A549 (cell line): Measurements from ENCODE around the gene TSN. TPM values are rescaled to one million over a fixed set of nuclear protein-coding genes. Genes with fewer than 3 reads are reported as not detected.

Experiments used
- ATAC-seq, 2 experiments: fragments of 200-7000 bp in 1 of 2; fragments of >200 bp in 1 of 2; cut with Nextera tagmentation in 1 of 2; cut with Tn5 transposase in 1 of 2; 3 replicates each; pipeline versions ENCODE4 v1.8.0 to v1.9.1; 2018 to 2020; ENCODE audit warnings: mild to moderate bottlenecking in 1 of 2, moderate library complexity in 1 of 2
- CTCF ChIA-PET: fragments of 300-600 bp; sonication (Branson Sonifier 250); formaldehyde crosslinking; extraction: SDS; loops from one replicate; lab custom pipeline; 2021; ENCODE audit warnings: antibody characterized with exemption, inconsistent platforms; lab: Yijun Ruan, JAX
- POLR2A ChIA-PET: fragments of 350-600 bp; formaldehyde crosslinking; extraction: SDS; loops from one replicate; lab custom pipeline; 2021; ENCODE audit warnings: antibody characterized with exemption, inconsistent platforms; lab: Yijun Ruan, JAX
- DNase-seq, 2 experiments: peaks; one replicate each; pipeline versions ENCODE4 v3.0.0 to v3.0.0-alpha.2; 2011 to 2016; ENCODE audit warnings: low read depth in 1 of 2, low spot score in 1 of 2
- FAIRE-seq: peaks from 2 replicates; lab custom pipeline; 2011; peaks lifted over from hg19 to GRCh38; lab: Jason Lieb, UNC
- H3K27ac ChIP-seq, 2 experiments: fragments of >200 bp; sonication (Bioruptor Twin); formaldehyde crosslinking; 3 replicates each; pipeline ENCODE4 v1.5.1; 2016 to 2017
- H3K4me1 ChIP-seq: fragments of >200 bp; sonication (Bioruptor Twin); formaldehyde crosslinking; 3 replicates; pipeline ENCODE4 v1.6.1; 2016
- H3K4me2 ChIP-seq: fragments of >200 bp; sonication (Bioruptor Twin); formaldehyde crosslinking; 3 replicates; pipeline ENCODE4 v1.6.1; 2016
- H3K4me3 ChIP-seq: fragments of >200 bp; sonication (Bioruptor Twin); formaldehyde crosslinking; 3 replicates; pipeline ENCODE4 v1.5.1; 2016
- H3K9me3 ChIP-seq: fragments of >200 bp; sonication (Bioruptor Twin); formaldehyde crosslinking; 3 replicates; pipeline ENCODE4 v1.6.1; 2016
- CBX2 ChIP-seq: fragments of 200-600 bp; sonication (generic); IDR thresholded peaks from 2 replicates; pipeline ENCODE4 v1.6.1; 2016; ENCODE audit warnings: low read depth, mild to moderate bottlenecking, borderline replicate concordance
- CHD2 ChIP-seq: fragments of 150-350 bp; IDR thresholded peaks from 2 replicates; pipeline ENCODE4 v1.6.1; 2014; ENCODE audit warnings: low read length; ENCODE audit not compliant: partially characterized antibody
- EHMT2 ChIP-seq: fragments of 200-600 bp; sonication (generic); IDR thresholded peaks from 2 replicates; pipeline ENCODE4 v1.6.1; 2016; ENCODE audit warnings: antibody characterized with exemption, low read depth, mild to moderate bottlenecking, moderate library complexity
- ESRRA ChIP-seq: fragments of 150-350 bp; IDR thresholded peaks from 2 replicates; pipeline ENCODE4 v1.6.1; 2014; ENCODE audit warnings: mild to moderate bottlenecking, low read length, borderline replicate concordance
- FOSL2 ChIP-seq, 2 experiments: fragments of 450-650 bp in 1 of 2; fragments of >200 bp in 1 of 2; sonication (Bioruptor Twin) in 1 of 2; formaldehyde crosslinking; IDR thresholded peaks; 2 replicates each; pipeline versions ENCODE4 v1.5.0 to v1.6.1; 2016 to 2020; ENCODE audit warnings: mild to moderate bottlenecking in 1 of 2, moderate library complexity in 1 of 2
- HDAC2 ChIP-seq: fragments of 200-600 bp; sonication (generic); IDR thresholded peaks from 2 replicates; pipeline ENCODE4 v1.6.1; 2016
- HOXA7 ChIP-seq: fragments of 250-450 bp; sonication (Bioruptor Pico); IDR thresholded peaks from 2 replicates; pipeline ENCODE4 v1.5.0; 2020; ENCODE audit warnings: mild to moderate bottlenecking, moderate library complexity
- MAFK ChIP-seq: fragments of 450-650 bp; IDR thresholded peaks from 2 replicates; pipeline ENCODE4 v1.6.1; 2014; ENCODE audit not compliant: partially characterized antibody
- MAZ ChIP-seq: fragments of 150-350 bp; IDR thresholded peaks from 2 replicates; pipeline ENCODE4 v1.6.1; 2014; ENCODE audit warnings: antibody characterized with exemption, low read depth, low read length, borderline replicate concordance
- MYC ChIP-seq: IDR thresholded peaks from 2 replicates; pipeline ENCODE4 v1.6.1; 2012; ENCODE audit warnings: mild to moderate bottlenecking, inconsistent platforms, low read length, improper control_type of control experiment, borderline replicate concordance
- NPAS2 ChIP-seq: fragments of 250-450 bp; sonication (Bioruptor Pico); IDR thresholded peaks from 2 replicates; pipeline ENCODE4 v1.8.0; 2022; ENCODE audit warnings: mild to moderate bottlenecking, moderate library complexity, borderline replicate concordance
- NR3C1 ChIP-seq: fragments of >200 bp; sonication (Bioruptor Twin); formaldehyde crosslinking; IDR thresholded peaks from 3 replicates; pipeline ENCODE4 v1.6.1; 2017
- RAD21 ChIP-seq, 2 experiments: fragments of >200 bp in 1 of 2; sonication (Bioruptor Twin) in 1 of 2; formaldehyde crosslinking in 1 of 2; IDR thresholded peaks in 1 of 2; conservative IDR thresholded peaks in 1 of 2; 2 replicates in 1 of 2; 3 replicates in 1 of 2; pipeline ENCODE4 v1.6.1; 2012 to 2018; ENCODE audit warnings: inconsistent platforms in 1 of 2
- RCOR1 ChIP-seq: fragments of 150-350 bp; IDR thresholded peaks from 2 replicates; pipeline ENCODE4 v1.6.1; 2014; ENCODE audit warnings: antibody characterized with exemption, low read length, low read depth
- RFX5 ChIP-seq: fragments of 450-650 bp; IDR thresholded peaks from 2 replicates; pipeline ENCODE4 v1.7.1; 2014; ENCODE audit warnings: antibody characterized with exemption, mild to moderate bottlenecking, moderate library complexity
- TFCP2L1 ChIP-seq: fragments of 250-450 bp; sonication (Bioruptor Pico); IDR thresholded peaks from 2 replicates; pipeline ENCODE4 v1.5.0; 2021; ENCODE audit warnings: mild to moderate bottlenecking
- ZFP36 ChIP-seq: fragments of 450-650 bp; IDR thresholded peaks from 2 replicates; pipeline ENCODE4 v1.6.1; 2014; ENCODE audit warnings: borderline replicate concordance; ENCODE audit not compliant: partially characterized antibody
- WGBS: methylation state at CpG from one replicate; pipeline ENCODE4 v1.1.6; 2017; ENCODE audit errors: missing lambda C conversion rate; 5-methylcytosine and 5-hydroxymethylcytosine counted together
- polyA plus RNA-seq, 4 experiments: library from polyadenylated mRNA; depleted of rRNA in 3 of 4; stranded (reverse); fragments of >200 nt; fragmentation: RNase III in 1 of 4; extraction: RNeasy Plus Mini Kit Qiagen cat#74134 plus additional on column Dnase treatment in 1 of 4; gene quantifications; 2 replicates in 3 of 4; 3 replicates in 1 of 4; pipeline ENCODE4 v1.2.3, GENCODE V29; 2011 to 2017
- TF ChIP-seq, protein P1 (sequence below): fragments of 250-450 bp; sonication (Bioruptor Pico); IDR thresholded peaks from 2 replicates; pipeline ENCODE4 v1.5.0; 2021; ENCODE audit warnings: mild to moderate bottlenecking, moderate library complexity, borderline replicate concordance
- TF ChIP-seq, protein P2 (sequence below): fragments of 450-650 bp; IDR thresholded peaks from 2 replicates; pipeline ENCODE4 v1.6.1; 2014; ENCODE audit warnings: antibody characterized with exemption
- TF ChIP-seq, protein P3 (sequence below): fragments of >200 bp; sonication (Bioruptor Twin); formaldehyde crosslinking; IDR thresholded peaks from 2 replicates; pipeline ENCODE4 v1.6.1; 2016
- TF ChIP-seq, protein P4 (sequence below): fragments of >200 bp; sonication (Bioruptor Twin); formaldehyde crosslinking; IDR thresholded peaks from 3 replicates; pipeline ENCODE4 v1.6.1; 2016

TSN gene
- polyA plus RNA-seq, 2 of the 4 experiments (the other 2 are of a cell fraction) = 56.8 to 101 TPM

- ChIA-PET POLR2A (no interaction called here), CTCF (interaction anchor here (0.7 kb wide), 1 partner anchor 33 kb away, joined by 3 read pairs; no protein-coding TSS in a partner anchor)
- peak; percentile 21 to 68; a peak in 4 of 6 replicates for ATAC-seq
- H3K4me3 ChIP-seq = no peak overlapping the region
- 33% methylated on average over 1 of the region's 1 CpG for WGBS
- no peak for FAIRE-seq
- H3K4me1 ChIP-seq = peaks cover 19% of the 10 kb centered on the region
- peak in 1 of 2 experiments; percentile 28 for DNase-seq
- no peaks in the 10 kb centered on the region for H3K9me3 ChIP-seq
- peak overlapping the region; percentile 53 for H3K4me2 ChIP-seq
- TF ChIP-seq, protein P1, sequence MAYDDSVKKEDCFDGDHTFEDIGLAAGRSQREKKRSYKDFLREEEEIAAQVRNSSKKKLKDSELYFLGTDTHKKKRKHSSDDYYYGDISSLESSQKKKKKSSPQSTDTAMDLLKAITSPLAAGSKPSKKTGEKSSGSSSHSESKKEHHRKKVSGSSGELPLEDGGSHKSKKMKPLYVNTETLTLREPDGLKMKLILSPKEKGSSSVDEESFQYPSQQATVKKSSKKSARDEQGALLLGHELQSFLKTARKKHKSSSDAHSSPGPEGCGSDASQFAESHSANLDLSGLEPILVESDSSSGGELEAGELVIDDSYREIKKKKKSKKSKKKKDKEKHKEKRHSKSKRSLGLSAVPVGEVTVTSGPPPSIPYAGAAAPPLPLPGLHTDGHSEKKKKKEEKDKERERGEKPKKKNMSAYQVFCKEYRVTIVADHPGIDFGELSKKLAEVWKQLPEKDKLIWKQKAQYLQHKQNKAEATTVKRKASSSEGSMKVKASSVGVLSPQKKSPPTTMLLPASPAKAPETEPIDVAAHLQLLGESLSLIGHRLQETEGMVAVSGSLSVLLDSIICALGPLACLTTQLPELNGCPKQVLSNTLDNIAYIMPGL = no peak
- TF ChIP-seq FOSL2 (IDR thresholded peaks at IDR 0.05) (0 out of 2 replicates have a peak, but pooled peaks have one; percentile 17), FOSL2 (CRISPR knock-in tag; IDR thresholded peaks at IDR 0.05) (no peak)
- no peak overlapping the region for H3K27ac ChIP-seq
Observed at GRCh38 chr2:121777699-121778058, 22.2 kb downstream of the TSN start.

- no peak for TF ChIP-seq HOXA7
- no peak for TF ChIP-seq NR3C1
- no peak for TF ChIP-seq RAD21 (conservative IDR thresholded peaks at IDR 0.05 in 1 of 2, IDR thresholded peaks at IDR 0.05 in 1 of 2)
- TF ChIP-seq RCOR1 = no peak
- no peak for TF ChIP-seq ESRRA
- TF ChIP-seq, protein P2, sequence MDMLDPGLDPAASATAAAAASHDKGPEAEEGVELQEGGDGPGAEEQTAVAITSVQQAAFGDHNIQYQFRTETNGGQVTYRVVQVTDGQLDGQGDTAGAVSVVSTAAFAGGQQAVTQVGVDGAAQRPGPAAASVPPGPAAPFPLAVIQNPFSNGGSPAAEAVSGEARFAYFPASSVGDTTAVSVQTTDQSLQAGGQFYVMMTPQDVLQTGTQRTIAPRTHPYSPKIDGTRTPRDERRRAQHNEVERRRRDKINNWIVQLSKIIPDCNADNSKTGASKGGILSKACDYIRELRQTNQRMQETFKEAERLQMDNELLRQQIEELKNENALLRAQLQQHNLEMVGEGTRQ = no peak
- TF ChIP-seq CBX2 = no peak
- no peak for TF ChIP-seq TFCP2L1
- TF ChIP-seq, protein P3, sequence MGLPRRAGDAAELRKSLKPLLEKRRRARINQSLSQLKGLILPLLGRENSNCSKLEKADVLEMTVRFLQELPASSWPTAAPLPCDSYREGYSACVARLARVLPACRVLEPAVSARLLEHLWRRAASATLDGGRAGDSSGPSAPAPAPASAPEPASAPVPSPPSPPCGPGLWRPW = no peak
- TF ChIP-seq CHD2 = no peak
- TF ChIP-seq HDAC2 = no peak
- no peak for TF ChIP-seq MYC
- Histone ChIP-seq H3K4me1 (peaks cover 19% of the 10 kb centered on the region), H3K9me3 (no peaks in the 10 kb centered on the region), H3K4me2 (no peak overlapping the region), H3K4me3 (no peak overlapping the region), H3K27ac (no peak overlapping the region)
- WGBS = 40% methylated on average over 7 of the region's 7 CpGs
- ATAC-seq (no peak), FAIRE-seq (no peak), DNase-seq (no peak)
- CTCF ChIA-PET = interaction anchor here (1.1 kb wide), 1 partner anchor 23 kb away, joined by 3 read pairs; no protein-coding TSS in a partner anchor
- POLR2A ChIA-PET = no interaction called here
Observed at GRCh38 chr2:121778741-121779487, 23.5 kb downstream of the TSN start.

- no peak overlapping the region for H3K4me2 ChIP-seq
- FAIRE-seq = no peak
- H3K27ac ChIP-seq = no peak overlapping the region
- no peaks in the 10 kb centered on the region; the same call in 2 of the 3 replicates for H3K4me1 ChIP-seq
- no peak for ATAC-seq
- ChIA-PET POLR2A (no interaction called here), CTCF (interaction anchor here (0.5 kb wide), 1 partner anchor 658 kb away, joined by 3 read pairs; no protein-coding TSS in a partner anchor)
- H3K9me3 ChIP-seq = no peaks in the 10 kb centered on the region
- no peak for DNase-seq
- 1% methylated on average over 2 of the region's 2 CpGs for WGBS
- no peak for TF ChIP-seq ZFP36
- TF ChIP-seq EHMT2 = no peak
- TF ChIP-seq HOXA7 = no peak
- TF ChIP-seq NPAS2 (CRISPR knock-in tag) = no peak
- no peak for TF ChIP-seq RFX5
- TF ChIP-seq, protein P4, sequence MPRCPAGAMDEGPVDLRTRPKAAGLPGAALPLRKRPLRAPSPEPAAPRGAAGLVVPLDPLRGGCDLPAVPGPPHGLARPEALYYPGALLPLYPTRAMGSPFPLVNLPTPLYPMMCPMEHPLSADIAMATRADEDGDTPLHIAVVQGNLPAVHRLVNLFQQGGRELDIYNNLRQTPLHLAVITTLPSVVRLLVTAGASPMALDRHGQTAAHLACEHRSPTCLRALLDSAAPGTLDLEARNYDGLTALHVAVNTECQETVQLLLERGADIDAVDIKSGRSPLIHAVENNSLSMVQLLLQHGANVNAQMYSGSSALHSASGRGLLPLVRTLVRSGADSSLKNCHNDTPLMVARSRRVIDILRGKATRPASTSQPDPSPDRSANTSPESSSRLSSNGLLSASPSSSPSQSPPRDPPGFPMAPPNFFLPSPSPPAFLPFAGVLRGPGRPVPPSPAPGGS = no peak
- peak; percentile 82 for TF ChIP-seq MAFK
- TF ChIP-seq MAZ = no peak
- H3K4me3 ChIP-seq = no peak overlapping the region
Observed at GRCh38 chr2:121783180-121783579, 27.7 kb downstream of the TSN start.
